Fibroblast of lung (primary cell): Measurements from ENCODE around the gene PXDN. TPM values are rescaled to one million over a fixed set of nuclear protein-coding genes. Genes with fewer than 3 reads are reported as not detected.

Experiments used
- DNase-seq, 2 donors: peaks; one replicate each; pipeline versions ENCODE4 v3.0.0 to v3.0.0-alpha.2; 2010; ENCODE audit warnings: low read depth in 2 of 2
- H2AFZ ChIP-seq: 2 replicates; pipeline ENCODE4 v1.5.1; 2012; ENCODE audit warnings: low read length, control low read depth, inconsistent platforms
- H3K27ac ChIP-seq: 2 replicates; pipeline ENCODE4 v1.5.1; 2011; ENCODE audit warnings: low read length, control low read depth; ENCODE audit not compliant: insufficient read depth
- H3K27me3 ChIP-seq: 2 replicates; pipeline ENCODE4 v1.5.1; 2011; ENCODE audit warnings: mild to moderate bottlenecking, low read length; ENCODE audit not compliant: control insufficient read depth, insufficient read depth
- H3K36me3 ChIP-seq: 2 replicates; pipeline ENCODE4 v1.5.1; 2011; ENCODE audit warnings: low read length; ENCODE audit not compliant: control insufficient read depth, insufficient read depth
- H3K4me1 ChIP-seq: 2 replicates; pipeline ENCODE4 v1.5.1; 2011; ENCODE audit warnings: low read length; ENCODE audit not compliant: control insufficient read depth, insufficient read depth; ENCODE audit errors: extremely low read depth
- H3K4me2 ChIP-seq: 2 replicates; pipeline ENCODE4 v1.5.1; 2011; ENCODE audit warnings: low read length, control low read depth; ENCODE audit not compliant: insufficient read depth; ENCODE audit errors: extremely low read depth
- H3K4me3 ChIP-seq, 4 experiments: fragments of 200-600 bp in 1 of 4; sonication (generic) in 1 of 4; replicated peaks in 1 of 4; 2 replicates each; pipeline ENCODE4 v1.5.1; 2011 to 2016; ENCODE audit warnings: low read length in 4 of 4, low read depth in 3 of 4, mild to moderate bottlenecking in 3 of 4, control low read depth in 2 of 4, inconsistent platforms in 1 of 4, mixed read lengths in 1 of 4; ENCODE audit not compliant: insufficient read depth in 1 of 4; ENCODE audit errors: control extremely low read depth in 1 of 4
- H3K79me2 ChIP-seq: 2 replicates; pipeline ENCODE4 v1.5.1; 2012; ENCODE audit warnings: mild to moderate bottlenecking, low read length, inconsistent platforms; ENCODE audit not compliant: control insufficient read depth, insufficient read depth
- H3K9ac ChIP-seq: 2 replicates; pipeline ENCODE4 v1.5.1; 2011; ENCODE audit warnings: mild to moderate bottlenecking, low read length, control low read depth; ENCODE audit not compliant: insufficient read depth
- H3K9me3 ChIP-seq: 2 replicates; pipeline ENCODE4 v1.5.1; 2012; ENCODE audit warnings: low read depth, low read length; ENCODE audit not compliant: control insufficient read depth, insufficient read depth
- H4K20me1 ChIP-seq: 2 replicates; pipeline ENCODE4 v1.5.1; 2011; ENCODE audit warnings: low read length; ENCODE audit not compliant: control insufficient read depth, insufficient read depth; ENCODE audit errors: extremely low read depth
- EZH2 ChIP-seq: IDR thresholded peaks from 2 replicates; pipeline ENCODE4 v1.5.1; 2012; ENCODE audit warnings: low read length, control low read depth, mild to moderate bottlenecking; ENCODE audit errors: missing control alignments
- polyA plus RNA-seq, 2 donors: library from polyadenylated mRNA; depleted of rRNA in 1 of 2; stranded (reverse) in 1 of 2; unstranded in 1 of 2; fragments of >200 nt; gene quantifications; 2 replicates each; pipeline ENCODE4 v1.2.1, GENCODE V29; 2011 to 2012; ENCODE audit warnings: missing spikeins in 1 of 2
- total RNA-seq: library from RNA; depleted of rRNA; stranded (reverse); fragments of >200 nt; gene quantifications from 2 replicates; pipeline ENCODE4 v1.2.1, GENCODE V29; 2014
- TF ChIP-seq, protein P1 (sequence below), 2 donors: IDR thresholded peaks in 1 of 2; conservative IDR thresholded peaks in 1 of 2; 1 replicate in 1 of 2; 2 replicates in 1 of 2; pipeline ENCODE4 v1.5.1; 2011 to 2012; ENCODE audit warnings: low read length in 2 of 2, control low read depth in 1 of 2, inconsistent platforms in 1 of 2, low read depth in 1 of 2, mild to moderate bottlenecking in 1 of 2

PXDN gene
- total and polyA plus RNA-seq, 2 donors (not counting 1 experiment from before 2014, with no cell fraction given): 153 to 298 TPM

GRCh38 chr2:1588978-1589621, 155.2 kb downstream of the PXDN start:
- Histone ChIP-seq H3K4me1 (peaks cover 17% of the 10 kb centered on the region), H3K27me3 (no peaks in the 10 kb centered on the region), H3K9ac (no peak overlapping the region), H3K79me2 (no peaks in the 10 kb centered on the region), H3K4me2 (no peak overlapping the region), H3K4me3 (no peak overlapping the region), H4K20me1 (no peaks in the 10 kb centered on the region), H3K27ac (no peak overlapping the region), H3K9me3 (no peaks in the 10 kb centered on the region), H3K36me3 (no peaks in the 10 kb centered on the region), H2AFZ (no peak overlapping the region)
- peak in 1 of 2 donors; percentile 74 for DNase-seq
- TF ChIP-seq, protein P1, sequence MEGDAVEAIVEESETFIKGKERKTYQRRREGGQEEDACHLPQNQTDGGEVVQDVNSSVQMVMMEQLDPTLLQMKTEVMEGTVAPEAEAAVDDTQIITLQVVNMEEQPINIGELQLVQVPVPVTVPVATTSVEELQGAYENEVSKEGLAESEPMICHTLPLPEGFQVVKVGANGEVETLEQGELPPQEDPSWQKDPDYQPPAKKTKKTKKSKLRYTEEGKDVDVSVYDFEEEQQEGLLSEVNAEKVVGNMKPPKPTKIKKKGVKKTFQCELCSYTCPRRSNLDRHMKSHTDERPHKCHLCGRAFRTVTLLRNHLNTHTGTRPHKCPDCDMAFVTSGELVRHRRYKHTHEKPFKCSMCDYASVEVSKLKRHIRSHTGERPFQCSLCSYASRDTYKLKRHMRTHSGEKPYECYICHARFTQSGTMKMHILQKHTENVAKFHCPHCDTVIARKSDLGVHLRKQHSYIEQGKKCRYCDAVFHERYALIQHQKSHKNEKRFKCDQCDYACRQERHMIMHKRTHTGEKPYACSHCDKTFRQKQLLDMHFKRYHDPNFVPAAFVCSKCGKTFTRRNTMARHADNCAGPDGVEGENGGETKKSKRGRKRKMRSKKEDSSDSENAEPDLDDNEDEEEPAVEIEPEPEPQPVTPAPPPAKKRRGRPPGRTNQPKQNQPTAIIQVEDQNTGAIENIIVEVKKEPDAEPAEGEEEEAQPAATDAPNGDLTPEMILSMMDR (conservative IDR thresholded peaks at IDR 0.05 in 1 of 2, IDR thresholded peaks at IDR 0.05 in 1 of 2; ENCODE audit: low read depth in 1 of 2, low read length in 2 of 2): peak in 1 of 2 donors; percentile 3
- TF ChIP-seq EZH2: no peak

DNA sequence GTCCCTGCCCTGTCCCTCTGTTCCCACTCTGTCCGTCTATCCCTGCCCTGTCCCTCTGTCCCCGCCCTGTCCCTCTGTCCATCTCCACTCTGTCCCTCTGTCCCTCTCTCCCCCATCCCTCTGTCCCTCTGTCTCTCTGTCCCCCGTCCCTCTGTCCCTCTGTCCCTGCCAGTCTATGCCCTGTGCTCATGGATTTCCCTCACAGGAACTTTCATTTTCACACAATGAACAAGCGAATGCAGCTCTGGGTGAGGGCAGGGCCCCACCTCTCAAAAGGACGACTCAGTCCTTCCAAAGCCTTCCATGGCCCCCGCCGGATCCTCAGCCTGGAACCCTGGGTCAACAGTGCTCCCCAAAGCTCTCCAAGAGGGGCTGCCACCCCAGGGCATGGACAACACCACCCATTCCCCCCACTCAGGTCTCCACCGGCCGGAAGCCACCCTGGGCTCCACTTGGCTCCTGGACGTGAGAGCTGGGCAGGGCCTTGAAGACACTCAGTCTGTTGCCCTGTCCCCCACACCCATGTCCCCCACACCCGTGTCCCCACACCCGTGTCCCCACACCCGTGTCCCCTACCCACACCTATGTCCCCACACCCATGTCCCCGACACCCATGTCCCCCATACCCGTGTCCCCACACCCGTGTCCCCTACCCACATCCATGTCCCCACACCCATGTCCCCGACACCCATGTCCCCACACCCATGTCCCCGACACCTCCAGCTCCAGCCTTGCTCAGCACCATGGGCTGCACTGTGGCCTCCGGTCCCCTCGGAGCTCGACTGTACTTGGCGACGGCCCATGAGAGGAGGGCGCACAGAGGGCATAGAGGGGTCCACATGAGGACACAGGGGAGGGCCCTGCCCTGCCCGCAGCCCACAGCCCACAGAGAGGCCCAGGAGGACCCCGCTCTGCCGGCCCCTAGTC, 156.0 kb downstream of the PXDN start:
- Histone ChIP-seq H3K79me2 (no peaks in the 10 kb centered on the region), H4K20me1 (no peaks in the 10 kb centered on the region), H2AFZ (no peak overlapping the region), H3K27me3 (no peaks in the 10 kb centered on the region), H3K9ac (no peak overlapping the region), H3K4me2 (no peak overlapping the region), H3K27ac (no peak overlapping the region), H3K9me3 (no peaks in the 10 kb centered on the region), H3K36me3 (no peaks in the 10 kb centered on the region), H3K4me1 (peaks cover 9% of the 10 kb centered on the region), H3K4me3 (no peak overlapping the region)
- no peak for DNase-seq
- no peak for TF ChIP-seq EZH2
- TF ChIP-seq, protein P1 (conservative IDR thresholded peaks at IDR 0.05 in 1 of 2, IDR thresholded peaks at IDR 0.05 in 1 of 2; ENCODE audit: low read depth in 1 of 2, low read length in 2 of 2): no peak
